Coronary artery (tissue), 2 donors: ENCODE data around the gene TOR2A.

Experiments used
- DNase-seq: peaks from one replicate; pipeline ENCODE4 v3.0.0-alpha.2; 2017; ENCODE audit warnings: low spot score
- H3K27ac ChIP-seq, 2 donors: fragments of 200-600 bp; sonication (generic); one replicate each; pipeline ENCODE4 v1.5.1; 2016 to 2019
- H3K4me3 ChIP-seq: fragments of 200-600 bp; sonication (generic); 2 replicates; pipeline ENCODE4 v1.5.1; 2016; ENCODE audit warnings: mild to moderate bottlenecking, moderate library complexity
- CTCF ChIP-seq: fragments of 200-600 bp; sonication (generic); IDR thresholded peaks from one replicate; pipeline ENCODE4 v1.5.1; 2019; ENCODE audit warnings: antibody characterized with exemption

Gene TOR2A

GRCh38 chr9:127768698-127769097 is 33.6 kb upstream of the TOR2A start:
- TF ChIP-seq CTCF: no peak
- peak overlapping the region; percentile 41 for H3K4me3 ChIP-seq
- DNase-seq: no peak
- H3K27ac ChIP-seq: peak overlapping the region in 1 of 2 donors; percentile 70

GRCh38 chr9:127767909-127768331 is 32.8 kb upstream of the TOR2A start:
- H3K4me3 ChIP-seq: peak overlapping the region; percentile 41
- peak overlapping the region in 1 of 2 donors; percentile 70 for H3K27ac ChIP-seq
- no peak for TF ChIP-seq CTCF
- DNase-seq: no peak

- no peak for TF ChIP-seq CTCF
- peak overlapping the region in 1 of 2 donors; percentile 70 for H3K27ac ChIP-seq
- DNase-seq: no peak
- peak overlapping the region; percentile 41 for H3K4me3 ChIP-seq
Measured at GRCh38 chr9:127767410-127767809, 32.3 kb upstream of the TOR2A start.

GRCh38 chr9:127765418-127765817 is 30.3 kb upstream of the TOR2A start:
- no peak for DNase-seq
- no peak for TF ChIP-seq CTCF
- H3K27ac ChIP-seq: peak overlapping the region in 1 of 2 donors; percentile 68

GRCh38 chr9:127763918-127764384 is 28.9 kb upstream of the TOR2A start:
- peak overlapping the region in 1 of 2 donors; percentile 68 for H3K27ac ChIP-seq
- H3K4me3 ChIP-seq: no peak overlapping the region
- TF ChIP-seq CTCF: no peak
- DNase-seq: no peak

More at GRCh38 chr9:127765418-127765817, 30.3 kb upstream of the TOR2A start:
- H3K4me3 ChIP-seq: no peak overlapping the region

DNA sequence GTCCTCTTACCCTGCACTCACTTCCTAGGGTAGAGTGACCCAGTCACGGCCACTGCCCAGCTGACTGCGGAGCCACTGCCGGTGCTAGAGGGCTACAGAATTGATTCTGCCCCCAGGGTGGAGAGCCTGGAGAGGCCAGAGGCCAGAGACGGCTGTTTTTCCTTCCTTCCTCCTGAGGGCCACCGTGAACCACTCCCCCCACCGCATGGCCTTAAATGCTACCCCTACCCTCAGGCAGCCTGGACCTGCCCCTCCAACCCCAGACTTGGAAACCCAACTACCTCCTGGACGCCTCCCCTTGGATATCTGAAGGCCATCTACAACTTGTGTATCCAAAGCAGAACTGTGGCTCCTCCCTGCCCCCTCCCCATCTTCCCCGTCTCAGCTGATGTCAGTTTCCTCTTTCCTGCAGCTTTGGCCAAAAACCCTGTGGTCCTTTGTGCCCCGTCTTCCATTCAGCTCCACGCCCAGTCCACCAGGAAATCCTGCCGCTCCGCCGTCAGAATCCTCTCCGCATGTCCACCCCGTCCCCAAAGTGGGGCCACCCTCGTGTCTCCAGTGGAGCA is 27.1 kb upstream of the TOR2A start:
- H3K4me3 ChIP-seq: peak overlapping the region; percentile 22
- H3K27ac ChIP-seq: peak overlapping the region in 1 of 2 donors; percentile 72
- TF ChIP-seq CTCF: no peak
- no peak for DNase-seq

DNA sequence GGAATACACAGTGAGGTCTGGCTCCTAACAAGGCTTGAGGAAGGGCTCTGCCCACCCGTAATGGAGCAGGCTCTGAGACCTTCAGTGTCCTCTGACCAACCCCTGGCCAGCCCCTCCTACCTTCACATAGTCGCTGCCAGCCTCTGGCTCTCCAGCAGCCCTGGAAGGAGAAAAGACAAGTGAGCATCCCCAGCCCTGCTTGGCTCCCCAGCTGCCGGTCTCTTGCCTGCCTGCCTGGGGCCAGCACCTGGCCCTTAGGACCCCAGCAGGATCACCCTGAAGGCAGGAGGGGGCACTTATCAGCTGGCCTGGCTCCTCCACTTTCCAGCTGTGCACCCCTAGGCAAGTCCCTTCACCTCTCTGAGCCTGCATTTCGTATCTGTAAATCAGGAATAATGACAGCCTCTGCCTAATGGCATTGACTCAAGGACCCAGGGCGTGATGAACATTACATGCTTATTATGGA is 26.4 kb upstream of the TOR2A start:
- no peak for TF ChIP-seq CTCF
- Histone ChIP-seq H3K4me3 (peak overlapping the region; percentile 22), H3K27ac (peak overlapping the region in 1 of 2 donors; percentile 72)

More for the DNA sequence above, 26.4 kb upstream of the TOR2A start:
- DNase-seq: no peak
